GM21360 (cell line): Measurements from ENCODE around the gene IPO13.

Experiments used
- ATAC-seq: cut with Tn5 transposase; IDR thresholded peaks from one replicate; pipeline ENCODE4 v1.9.1; 2021; ENCODE audit warnings: mild to moderate bottlenecking, moderate library complexity; ENCODE audit not compliant: unreplicated experiment

IPO13 gene

GRCh38 chr1:43973981-43974442 lies 27.3 kb downstream of the IPO13 start:
- no peak for ATAC-seq

GRCh38 chr1:43974443-43975248 lies 27.9 kb downstream of the IPO13 start, which contains the start of gene ATP6V0B:
ATP6V0B (plus strand) TSS chr1:43974960; CDS start chr1:43975041, 81 bp downstream.
- peak; percentile 58 for ATAC-seq

GRCh38 chr1:43975249-43975961 lies 28.7 kb downstream of the IPO13 start:
- ATAC-seq = peak; percentile 4

- ATAC-seq = no peak
Observed at GRCh38 chr1:43976045-43976444, 29.3 kb downstream of the IPO13 start.

- ATAC-seq = no peak
Observed at GRCh38 chr1:43976890-43977289, 30.1 kb downstream of the IPO13 start.

GRCh38 chr1:43977376-43978263 lies 30.9 kb downstream of the IPO13 start:
- no peak for ATAC-seq

GRCh38 chr1:43978264-43978550 lies 31.5 kb downstream of the IPO13 start:
- no peak for ATAC-seq

- no peak for ATAC-seq
Observed at GRCh38 chr1:43978551-43979260, 32.0 kb downstream of the IPO13 start, which contains the start of gene B4GALT2. B4GALT2 (plus strand) TSS chr1:43979210; CDS start chr1:43981161, 1,951 bp downstream.

- no peak for ATAC-seq
Observed at GRCh38 chr1:43979261-43979527, 32.4 kb downstream of the IPO13 start.

- ATAC-seq = no peak
Observed at GRCh38 chr1:43979528-43980254, 32.9 kb downstream of the IPO13 start.

GRCh38 chr1:43980255-43981134 lies 33.7 kb downstream of the IPO13 start:
- ATAC-seq = no peak

- no peak for ATAC-seq
Observed at GRCh38 chr1:43981135-43981491, 34.4 kb downstream of the IPO13 start.

GRCh38 chr1:43981636-43982035 lies 34.9 kb downstream of the IPO13 start:
- no peak for ATAC-seq

- no peak for ATAC-seq
Observed at GRCh38 chr1:43982241-43982640, 35.5 kb downstream of the IPO13 start.

GRCh38 chr1:43982808-43983207 lies 36.1 kb downstream of the IPO13 start:
- no peak for ATAC-seq

GRCh38 chr1:43983253-43983899 lies 36.6 kb downstream of the IPO13 start:
- no peak for ATAC-seq

- no peak for ATAC-seq
Observed at GRCh38 chr1:43984855-43985254, 38.1 kb downstream of the IPO13 start.

- ATAC-seq = no peak
Observed at GRCh38 chr1:43985984-43986595, 39.3 kb downstream of the IPO13 start.
